Right ventricle myocardium inferior (tissue), 1 donor: Measurements from ENCODE around the gene DLG5. TPM values are rescaled to one million over a fixed set of nuclear protein-coding genes. Genes with fewer than 3 reads are reported as not detected.

Experiments
- ATAC-seq: fragments of 200-7000 bp; cut with Tn5 transposase; one replicate; pipeline ENCODE4 v1.9.1; 2020; ENCODE audit warnings: mild to moderate bottlenecking, moderate library complexity
- DNase-seq: peaks from one replicate; pipeline ENCODE4 v3.0.0; 2021; ENCODE audit errors: missing footprints
- intact Hi-C: fragments of 100-400 bp; cut with DNase I; formaldehyde crosslinking; loops from one replicate; pipeline ENCODE4 v1.11.0; 2022
- total RNA-seq: library from RNA; stranded (reverse); fragmentation: NEBNext Ultra II Directional; extraction: Animal tissue kit (Norgen Biotek cat#: 25700); gene quantifications from one replicate; pipeline ENCODE4 v1.2.1, GENCODE V29; 2021
- donor health status: DM: no; HTN: yes; CAD: no; lungs with severe emphysema.

DLG5 gene
- total RNA-seq, 1 donor from 2014 or later = 8.9 TPM

DNA sequence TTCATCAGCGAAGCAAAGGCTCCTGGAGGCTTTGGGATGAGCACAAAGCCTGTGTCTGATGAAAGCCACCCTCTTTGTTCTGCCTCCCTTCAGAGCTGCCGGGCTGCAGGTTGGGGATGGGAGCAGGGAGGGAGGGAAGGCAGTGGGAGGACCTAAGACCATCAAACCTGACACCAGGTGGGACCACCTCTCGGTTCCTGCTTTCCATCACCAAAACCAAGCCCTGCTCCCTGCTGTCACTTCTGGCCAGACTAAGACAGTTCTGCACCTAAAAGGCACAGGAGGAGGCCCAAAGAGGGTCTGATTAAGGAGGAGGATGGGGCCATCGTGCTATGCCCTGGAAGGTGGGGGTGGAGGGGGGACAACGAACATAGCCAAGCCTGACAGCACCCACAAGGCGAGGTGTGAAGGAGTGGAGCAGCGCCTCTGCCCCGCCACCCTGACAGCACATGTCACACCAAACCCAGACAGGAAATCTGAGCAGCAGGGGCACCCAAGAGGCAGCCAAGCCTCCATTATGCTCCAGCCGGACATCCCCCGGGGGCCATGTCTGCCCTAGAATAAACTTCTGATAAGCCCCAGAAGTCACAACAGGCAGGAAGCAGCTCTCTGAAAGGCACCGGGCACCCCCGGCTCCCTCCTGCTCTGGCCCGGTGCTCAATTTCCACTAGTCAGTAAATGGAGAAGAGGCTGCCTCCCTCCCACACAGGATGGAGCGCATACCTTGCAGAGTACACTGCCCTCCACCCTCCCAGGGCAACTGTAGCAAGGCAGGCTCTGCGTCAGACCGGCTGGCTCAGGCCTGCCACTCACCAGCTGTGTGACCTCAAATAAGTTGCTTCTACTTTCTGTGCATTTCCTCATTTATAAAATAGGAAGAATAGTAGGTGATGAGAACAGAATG is 48.9 kb downstream of the DLG5 start:
- DNase-seq = no peak
- intact Hi-C loops = no loop called here
- peak; percentile 68 for ATAC-seq

DNA sequence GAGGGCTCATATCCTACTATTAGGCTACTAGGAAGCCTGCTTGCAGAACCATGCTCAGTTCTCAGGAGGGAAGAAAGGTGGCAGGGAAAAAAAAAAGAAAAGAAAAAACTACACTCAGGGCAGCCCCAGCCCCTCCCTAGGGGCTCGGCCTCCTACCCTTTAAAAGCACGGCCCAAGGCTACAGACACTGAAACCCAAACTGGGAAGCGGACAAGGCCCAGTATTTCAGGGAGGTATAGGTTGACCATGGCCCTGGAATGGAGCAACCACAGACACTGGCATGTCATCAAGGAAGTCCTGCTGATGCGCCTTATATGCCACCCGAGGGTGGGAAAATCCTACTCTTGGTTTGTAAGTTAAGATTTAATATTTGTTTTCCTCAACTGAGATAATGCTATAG is 50.8 kb downstream of the DLG5 start:
- ATAC-seq (no peak), DNase-seq (no peak)
- intact Hi-C loops = no loop called here

- intact Hi-C loops = no loop called here
- ATAC-seq = no peak
- no peak for DNase-seq
Measured at GRCh38 chr10:77874872-77875271, 51.7 kb downstream of the DLG5 start.

GRCh38 chr10:77873536-77874380 is 52.8 kb downstream of the DLG5 start:
- no peak for DNase-seq
- intact Hi-C loops = no loop called here
- no peak for ATAC-seq

DNA sequence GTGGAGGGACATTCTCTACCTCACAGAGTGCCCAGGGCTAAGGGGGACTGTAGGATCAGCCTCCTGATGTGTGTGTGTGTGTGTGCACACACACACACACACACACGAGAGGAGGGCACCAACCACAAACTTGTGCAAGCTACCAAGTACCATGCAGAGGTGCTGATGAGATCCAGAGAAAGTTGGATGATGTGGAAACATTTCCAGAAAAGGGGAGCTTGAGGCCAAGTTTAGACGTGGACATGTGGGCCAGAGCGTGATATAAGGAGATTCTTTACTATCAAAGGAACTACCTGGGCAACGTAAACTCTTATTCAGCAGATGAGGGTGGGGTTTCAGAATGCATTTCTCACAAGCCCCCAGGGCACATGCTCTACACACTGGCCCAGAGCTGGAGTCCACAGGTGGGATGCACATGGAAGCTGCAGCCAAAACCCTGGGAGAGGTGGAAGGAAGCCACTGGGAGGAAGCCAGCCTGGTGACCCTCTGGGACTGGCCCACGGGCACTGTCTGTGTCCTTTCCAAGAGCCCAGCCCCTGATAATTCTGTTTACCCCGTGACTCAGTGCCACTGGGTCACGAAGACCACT is 53.5 kb downstream of the DLG5 start:
- ATAC-seq (no peak), DNase-seq (no peak)
- intact Hi-C loops = no loop called here

DNA sequence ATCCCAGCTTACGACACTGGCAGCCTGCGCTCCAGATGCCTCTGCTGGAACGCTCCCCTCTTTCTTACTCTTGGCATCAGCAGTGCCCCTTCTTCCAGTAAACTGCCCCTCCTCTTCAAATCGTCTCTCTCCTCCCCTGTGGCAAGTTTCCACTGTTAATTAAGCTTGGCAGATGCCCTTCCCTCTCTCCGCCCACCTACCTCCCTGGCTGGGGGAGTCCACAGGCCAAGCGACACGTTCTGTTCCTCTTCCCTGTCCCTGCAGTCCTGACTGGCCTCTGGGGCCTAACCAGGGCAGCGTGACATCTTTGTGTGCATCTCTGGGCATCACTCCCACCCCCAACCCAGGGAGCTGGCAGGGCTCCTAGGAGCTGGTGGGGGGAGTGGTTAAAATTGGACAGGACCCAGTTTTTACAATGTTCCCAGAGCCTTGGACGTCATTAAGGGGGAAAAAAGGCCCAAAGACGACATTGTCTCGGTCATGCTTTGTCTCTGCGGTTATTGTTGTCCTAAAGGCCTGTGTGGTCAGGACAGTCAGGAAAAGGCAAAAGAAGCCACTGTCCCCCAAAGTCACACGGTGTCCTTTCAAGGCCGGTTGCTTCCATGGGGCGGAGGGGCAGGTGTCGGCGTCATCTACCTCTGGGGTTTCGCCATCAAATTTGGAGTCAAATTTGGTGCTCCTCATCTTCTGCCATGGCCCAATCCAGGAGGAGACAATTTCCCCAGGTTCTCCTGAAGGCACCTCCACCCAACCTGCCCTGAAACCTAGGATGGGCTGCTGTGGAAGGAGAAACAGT is 54.2 kb downstream of the DLG5 start:
- DNase-seq (no peak), ATAC-seq (peak; percentile 42)
- intact Hi-C loops = no loop called here

GRCh38 chr10:77869626-77870420 is 56.7 kb downstream of the DLG5 start:
- no peak for ATAC-seq
- no peak for DNase-seq
- intact Hi-C loops = no loop called here

- ATAC-seq = no peak
- intact Hi-C loops = no loop called here
Measured at GRCh38 chr10:77868523-77868922, 58.0 kb downstream of the DLG5 start.

GRCh38 chr10:77867124-77867719 is 59.3 kb downstream of the DLG5 start:
- DNase-seq (no peak), ATAC-seq (no peak)
- intact Hi-C loops = no loop called here

More at GRCh38 chr10:77868523-77868922, 58.0 kb downstream of the DLG5 start:
- no peak for DNase-seq

DNA sequence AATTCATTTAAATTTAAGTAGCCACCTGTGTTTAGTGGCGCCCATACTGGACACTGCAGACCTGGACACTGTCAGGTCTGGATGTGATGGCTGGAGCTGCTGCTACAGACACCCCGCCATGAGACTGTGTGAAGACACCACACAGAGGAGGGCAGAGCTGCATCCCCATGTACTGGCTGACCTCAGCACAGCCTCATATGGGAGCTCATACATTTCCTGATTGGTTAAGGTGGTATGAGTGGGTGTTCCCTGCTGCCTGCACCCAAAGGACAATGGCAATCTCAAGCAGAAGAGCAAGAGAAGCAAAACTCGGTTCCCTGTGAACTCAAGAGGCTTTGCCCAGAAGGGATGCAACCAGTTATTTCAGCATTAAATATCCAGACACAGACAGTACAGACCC is 60.0 kb downstream of the DLG5 start:
- ATAC-seq (no peak), DNase-seq (no peak)
- intact Hi-C loops = no loop called here

DNA sequence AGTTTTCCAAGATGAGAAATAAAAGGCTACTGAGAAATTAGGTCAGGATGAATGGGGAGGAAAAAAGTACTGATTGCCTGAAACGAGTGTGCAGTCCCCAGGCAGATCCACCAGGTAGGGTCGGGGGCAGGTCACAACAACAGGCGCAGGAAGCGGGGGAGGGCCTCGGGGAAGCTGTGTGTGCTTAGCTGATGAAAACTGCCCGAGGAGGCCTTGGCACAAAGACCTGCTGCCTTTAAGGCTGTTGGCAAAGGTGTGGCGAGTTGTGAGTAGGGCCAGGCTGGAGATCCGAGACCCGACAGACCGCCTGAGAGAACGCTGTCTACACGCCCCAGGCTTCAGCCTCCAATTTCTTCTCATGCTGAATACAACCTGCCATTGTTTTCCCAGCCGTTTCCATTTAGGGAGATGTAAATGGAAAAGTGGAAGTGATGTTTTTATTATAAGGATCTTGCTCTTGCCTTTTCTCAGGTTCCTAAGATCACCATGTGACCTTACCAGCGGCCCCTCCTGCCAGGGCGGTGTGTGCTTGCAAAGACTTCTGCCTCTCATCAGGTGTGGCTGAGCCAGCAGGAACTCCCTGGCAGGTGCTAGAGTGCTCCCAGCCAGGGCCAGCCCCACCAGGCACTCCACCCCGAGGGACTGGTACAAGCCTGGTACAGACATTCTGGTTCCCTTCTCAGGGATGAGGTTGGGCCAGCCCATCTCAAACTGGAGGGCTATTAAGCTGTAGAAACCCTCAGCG is 60.8 kb downstream of the DLG5 start:
- intact Hi-C loops = no loop called here
- no peak for DNase-seq
- no peak for ATAC-seq

DNA sequence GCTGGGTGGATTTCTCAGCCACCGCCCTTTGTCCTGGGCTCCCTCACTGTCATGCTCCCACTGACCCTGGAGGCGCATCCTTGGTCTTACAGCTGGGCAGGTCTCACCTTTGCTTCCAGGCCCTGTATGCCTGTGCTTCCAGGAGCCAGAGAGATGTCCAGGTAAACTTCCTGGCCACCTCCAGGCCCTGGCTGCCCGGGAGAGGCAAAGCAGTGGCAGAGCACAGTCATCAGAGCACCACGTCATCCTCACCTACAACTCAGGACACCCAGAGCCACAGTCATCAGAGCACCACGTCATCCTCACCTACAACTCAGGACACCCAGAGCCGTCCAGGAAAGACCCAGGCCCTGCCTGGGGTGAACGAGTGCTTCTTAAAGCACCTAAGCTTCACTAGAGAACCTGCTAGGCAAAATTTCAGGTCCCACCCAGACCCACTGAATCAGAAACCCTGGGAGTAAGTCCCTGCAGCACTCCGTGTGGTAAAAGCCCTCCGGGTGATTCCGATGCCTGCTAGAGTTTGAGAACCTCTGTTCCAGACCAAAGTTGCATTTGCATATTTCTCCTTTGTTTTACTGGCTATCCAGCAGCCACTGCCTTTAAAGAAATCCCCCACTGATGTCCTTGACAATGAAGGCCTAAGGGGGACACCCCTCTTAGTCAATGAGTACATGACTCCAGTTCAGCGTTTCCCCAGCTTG is 62.3 kb downstream of the DLG5 start:
- ATAC-seq (no peak), DNase-seq (no peak)
- intact Hi-C loops = no loop called here

GRCh38 chr10:77863446-77863845 is 63.1 kb downstream of the DLG5 start:
- no peak for ATAC-seq
- no peak for DNase-seq
- intact Hi-C loops = no loop called here

- intact Hi-C loops = no loop called here
- ATAC-seq (no peak), DNase-seq (no peak)
Measured at GRCh38 chr10:77862595-77862994, 64.0 kb downstream of the DLG5 start.

DNA sequence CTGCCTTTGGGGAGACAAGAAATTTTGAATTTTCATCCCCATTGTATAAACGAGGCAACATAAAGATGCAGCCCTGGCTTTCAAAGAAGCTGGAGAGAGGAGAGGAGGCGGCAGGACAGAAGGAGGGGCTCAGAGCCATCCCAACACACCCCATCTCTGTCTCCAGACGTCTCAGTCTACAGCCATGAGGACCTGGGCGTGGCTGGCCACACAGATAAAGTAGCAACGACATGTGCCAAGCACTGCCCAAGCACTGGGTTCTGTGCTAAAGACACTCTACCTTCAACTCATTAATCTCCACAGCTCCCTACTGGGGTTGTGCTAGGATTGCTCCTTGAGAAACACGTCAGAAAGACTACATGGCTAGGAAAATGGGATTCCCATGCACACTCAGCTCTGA is 65.2 kb downstream of the DLG5 start:
- intact Hi-C loops = no loop called here

GRCh38 chr10:77859865-77860282 is 66.7 kb downstream of the DLG5 start:
- intact Hi-C loops = no loop called here
- ATAC-seq (no peak), DNase-seq (no peak)

More for the DNA sequence above, 65.2 kb downstream of the DLG5 start:
- DNase-seq (no peak), ATAC-seq (no peak)
